GM12892 (cell line): ENCODE measurements around the gene ANKMY1.
A peak's percentile ranks its signal among the peaks of the same experiment; 100 is the strongest.

Source experiments
- DNase-seq: peaks from one replicate; pipeline ENCODE4 v3.0.0; 2011; ENCODE audit not compliant: insufficient read length
- FAIRE-seq: peaks from 2 replicates; lab custom pipeline; 2011; peaks lifted over from hg19 to GRCh38; lab: Jason Lieb, UNC
- POLR2A ChIP-seq: IDR thresholded peaks from 2 replicates; pipeline ENCODE4 v1.6.1; 2011; ENCODE audit warnings: low read depth, low read length, control low read depth
- POLR2AphosphoS5 ChIP-seq: IDR thresholded peaks from 2 replicates; pipeline ENCODE4 v1.6.1; 2011; ENCODE audit warnings: low read depth, low read length, control low read depth
- TAF1 ChIP-seq: IDR thresholded peaks from 2 replicates; pipeline ENCODE4 v1.6.1; 2011; ENCODE audit warnings: low read depth, mild to moderate bottlenecking, control low read depth, low read length, borderline replicate concordance

ANKMY1 gene

DNA sequence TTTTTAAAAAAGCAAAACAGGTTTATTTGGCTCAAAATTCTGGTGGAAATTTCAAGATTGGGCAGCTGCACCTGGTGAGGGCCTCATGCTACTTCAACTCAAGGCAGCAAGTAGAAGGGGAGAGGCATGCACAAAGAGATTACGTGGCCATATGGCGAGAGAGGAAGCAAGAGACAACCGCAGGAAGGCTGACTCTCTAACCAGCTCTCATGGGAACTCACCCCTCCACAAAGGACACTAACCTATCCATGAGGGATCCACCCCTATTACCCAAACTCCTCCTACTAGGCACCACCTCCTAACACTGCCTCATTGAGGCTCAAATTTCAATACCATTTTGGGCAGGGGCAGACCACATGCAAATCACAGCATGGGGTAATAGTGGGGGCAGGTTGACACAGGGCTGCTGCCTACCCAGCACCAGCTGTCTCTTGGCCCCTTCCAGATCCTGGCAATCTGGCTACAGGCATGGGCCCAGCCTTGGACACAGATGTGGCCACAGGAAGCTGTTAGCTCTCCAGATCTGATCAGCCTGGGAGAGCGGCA is 26.8 kb upstream of the ANKMY1 start:
- FAIRE-seq (peak; percentile 98), DNase-seq (no peak)
- peak; percentile 54; the same call in 1 of the 2 replicates for TF ChIP-seq POLR2A
- TF ChIP-seq POLR2AphosphoS5 = peak; percentile 67; the same call in 1 of the 2 replicates
- no peak for TF ChIP-seq TAF1

GRCh38 chr2:240583774-240584173 is 26.0 kb upstream of the ANKMY1 start:
- DNase-seq (no peak), FAIRE-seq (no peak)
- TF ChIP-seq POLR2AphosphoS5 = no peak

GRCh38 chr2:240582781-240583180 is 25.0 kb upstream of the ANKMY1 start:
- DNase-seq (no peak), FAIRE-seq (peak; percentile 33)
- TF ChIP-seq POLR2A (no peak), TAF1 (no peak), POLR2AphosphoS5 (peak; percentile 55; the same call in 1 of the 2 replicates)

DNA sequence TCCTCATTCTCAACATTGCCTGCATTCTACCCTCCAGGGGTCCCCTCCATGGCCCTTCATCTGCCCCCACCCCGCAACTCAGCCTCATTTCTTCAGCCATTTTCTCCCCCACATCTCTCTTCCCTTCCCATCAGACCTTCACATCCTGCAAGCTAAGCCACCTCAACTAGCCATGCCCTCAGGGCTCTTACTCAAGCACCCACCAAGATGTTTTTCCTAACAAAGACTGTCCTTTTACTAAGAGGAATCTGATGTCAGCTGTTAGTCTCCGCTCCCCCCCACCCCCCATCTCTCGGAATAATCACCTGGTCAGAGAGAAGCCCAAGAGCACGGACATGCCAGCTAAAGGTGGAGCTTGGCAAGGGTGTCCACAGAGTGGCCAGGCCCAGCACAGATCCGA is 24.0 kb upstream of the ANKMY1 start:
- no peak for FAIRE-seq
- no peak for DNase-seq
- TF ChIP-seq POLR2A = no peak
- no peak for TF ChIP-seq TAF1
- TF ChIP-seq POLR2AphosphoS5 = no peak

DNA sequence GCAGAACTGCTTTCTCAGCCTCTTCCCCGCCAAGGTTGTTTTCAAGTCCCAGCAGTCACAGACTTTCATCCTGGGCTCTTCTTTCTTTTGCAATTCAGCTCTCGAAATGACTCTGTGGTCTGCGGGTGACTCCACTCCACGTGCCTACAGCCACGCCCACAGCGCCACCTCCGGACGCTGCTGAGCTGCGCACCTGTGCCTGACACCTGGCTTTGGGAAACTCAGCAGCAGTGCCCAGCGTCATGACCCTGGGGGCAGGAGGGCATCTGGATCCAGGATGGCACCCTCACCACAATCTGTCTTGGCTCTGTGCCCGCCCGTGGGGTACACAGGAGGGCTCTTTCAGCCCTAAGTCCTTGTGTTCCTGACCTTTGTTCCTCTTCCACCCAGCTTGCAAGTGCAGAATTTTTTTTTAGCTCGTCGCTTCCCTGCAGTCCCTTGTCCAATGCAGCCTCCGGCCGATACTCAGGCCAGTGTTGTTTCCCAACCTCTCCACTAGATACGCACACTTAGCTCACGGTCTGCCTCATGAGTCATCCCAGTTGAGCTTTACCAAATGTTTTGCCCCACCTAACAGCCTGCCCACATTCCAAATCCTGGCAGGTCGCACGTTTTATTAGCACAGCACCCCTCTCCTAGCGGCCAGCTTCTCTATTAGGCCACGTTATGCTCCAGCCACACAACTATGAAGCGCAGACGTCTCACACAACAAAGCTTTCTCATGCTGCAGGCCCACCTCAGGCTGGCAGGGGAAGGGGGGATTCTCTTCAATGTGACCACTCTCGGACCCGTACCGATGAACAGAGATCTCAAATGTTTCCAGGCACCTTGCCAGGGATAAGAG is 22.2 kb upstream of the ANKMY1 start:
- no peak for DNase-seq
- peak; percentile 95 for FAIRE-seq
- no peak for TF ChIP-seq TAF1
- TF ChIP-seq POLR2A = 0 out of 2 replicates have a peak, but pooled peaks have one; percentile 15

DNA sequence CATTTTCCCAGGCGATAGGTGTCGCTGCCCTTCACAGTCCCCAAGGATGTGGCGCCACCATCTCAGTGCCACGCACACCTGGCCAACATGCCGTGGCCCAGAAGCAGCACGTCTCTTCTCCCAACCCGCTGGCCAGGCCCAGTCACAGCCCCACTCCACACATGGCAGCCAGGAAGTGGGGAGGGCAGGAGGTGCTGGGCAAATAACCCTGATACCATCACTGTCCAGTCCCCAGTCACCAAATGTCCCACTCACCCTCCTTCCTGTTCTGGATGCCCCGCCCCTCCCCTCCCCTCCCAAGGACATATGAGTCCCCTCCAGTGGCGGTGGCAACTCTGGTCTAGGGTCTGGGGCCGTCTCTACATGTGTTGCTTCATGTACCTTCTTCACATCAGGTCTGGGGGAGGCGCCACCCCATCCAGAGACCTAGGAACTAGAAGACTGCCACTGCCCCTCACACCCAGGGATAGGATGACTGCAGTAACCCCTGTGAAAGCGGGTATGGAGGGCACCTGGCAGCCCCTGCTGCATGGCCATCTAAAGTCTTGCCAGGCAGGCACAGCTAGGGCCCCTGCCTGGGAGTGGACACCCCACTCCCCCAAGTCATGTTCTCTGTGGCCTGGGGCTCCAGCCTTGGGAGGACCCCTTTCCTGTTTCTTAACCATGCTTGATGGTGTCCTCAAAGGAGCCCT is 21.4 kb upstream of the ANKMY1 start:
- TF ChIP-seq TAF1 (no peak), POLR2A (no peak), POLR2AphosphoS5 (no peak)
- DNase-seq = no peak
- peak; percentile 17 for FAIRE-seq

DNA sequence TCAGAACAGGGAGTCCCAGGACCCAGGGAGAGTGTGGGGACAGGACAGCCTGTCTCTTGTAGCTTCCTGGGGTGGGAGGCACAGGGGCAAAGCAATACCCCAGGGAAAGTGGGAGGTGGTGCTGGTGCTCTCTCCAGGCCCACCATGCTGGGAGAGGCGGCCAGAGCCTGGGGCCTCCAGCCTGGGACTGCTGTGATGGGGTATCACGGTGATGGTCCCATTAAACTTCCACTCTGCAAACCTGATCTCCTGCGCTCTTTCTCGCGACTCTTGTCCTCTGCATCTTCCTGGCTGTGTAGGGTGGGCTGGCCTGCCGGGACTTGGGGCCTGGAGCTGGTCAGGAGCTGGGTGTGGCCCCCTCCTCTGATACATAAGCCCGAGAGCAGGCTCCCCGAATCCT is 20.7 kb upstream of the ANKMY1 start:
- FAIRE-seq (no peak), DNase-seq (no peak)
- no peak for TF ChIP-seq POLR2A
- TF ChIP-seq TAF1 = no peak
- no peak for TF ChIP-seq POLR2AphosphoS5

DNA sequence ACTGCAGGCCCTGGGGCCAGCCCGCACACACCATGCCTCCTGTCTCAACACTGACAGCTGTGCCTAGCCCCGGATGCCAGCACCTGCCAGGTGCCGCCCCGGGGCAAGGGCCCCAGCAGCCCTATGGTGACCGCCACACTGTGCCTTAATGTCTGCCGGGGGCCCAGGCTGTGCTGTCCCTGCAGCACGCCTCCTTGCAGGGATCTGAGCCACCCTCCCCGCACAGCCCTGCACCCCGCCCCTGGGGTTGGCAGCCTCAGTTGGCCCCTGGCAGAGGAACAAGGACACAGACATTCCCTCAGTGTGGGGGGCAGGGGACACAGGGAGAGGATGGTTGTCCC is 20.3 kb upstream of the ANKMY1 start:
- DNase-seq (no peak), FAIRE-seq (no peak)
- TF ChIP-seq POLR2A = no peak
- TF ChIP-seq TAF1 = no peak
- TF ChIP-seq POLR2AphosphoS5 = no peak

DNA sequence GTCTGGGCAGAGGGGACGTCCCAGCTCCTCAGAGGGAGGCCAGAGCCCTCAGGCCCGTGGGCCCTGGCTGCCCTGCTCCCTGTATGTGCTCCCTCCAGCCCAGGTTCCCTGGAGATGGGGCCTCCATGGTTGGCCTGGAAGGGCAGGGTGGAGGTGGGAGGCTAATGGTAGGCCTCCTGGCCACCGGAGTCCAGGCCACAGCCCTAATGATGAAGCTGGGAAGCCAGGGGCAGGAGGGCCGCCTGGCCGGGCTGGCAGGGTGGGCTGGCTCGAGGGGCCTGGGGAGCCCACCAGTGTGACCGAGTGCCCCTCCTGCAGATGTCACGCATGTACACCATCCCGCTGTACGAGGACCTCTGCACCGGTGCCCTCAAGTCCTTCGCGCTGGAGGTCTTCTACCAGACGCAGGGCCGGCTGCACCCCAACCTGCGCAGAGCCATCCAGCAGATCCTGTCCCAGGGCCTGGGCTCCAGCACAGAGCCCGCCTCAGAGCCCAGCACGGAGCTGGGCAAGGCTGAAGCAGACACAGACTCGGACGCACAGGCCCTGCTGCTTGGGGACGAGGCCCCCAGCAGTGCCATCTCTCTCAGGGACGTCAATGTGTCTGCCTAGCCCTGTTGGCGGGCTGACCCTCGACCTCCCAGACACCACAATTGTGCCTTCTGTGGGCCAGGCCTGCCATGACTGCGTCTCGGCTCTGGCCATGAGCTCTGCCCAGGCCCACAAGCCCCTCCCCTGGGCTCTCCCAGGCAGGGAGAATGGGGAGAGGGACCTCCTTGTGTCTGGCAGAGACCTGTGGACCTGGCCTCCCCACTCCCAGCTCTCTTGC is 19.7 kb upstream of the ANKMY1 start:
- DNase-seq (no peak), FAIRE-seq (no peak)
- TF ChIP-seq POLR2AphosphoS5 (no peak), TAF1 (no peak), POLR2A (no peak)

GRCh38 chr2:240576436-240577205 is 18.8 kb upstream of the ANKMY1 start:
- no peak for TF ChIP-seq POLR2AphosphoS5
- no peak for TF ChIP-seq POLR2A
- TF ChIP-seq TAF1 = no peak

More at GRCh38 chr2:240576436-240577205, 18.8 kb upstream of the ANKMY1 start:
- FAIRE-seq (no peak), DNase-seq (no peak)
